PC-3 (cell line): ENCODE results near the gene HTR1D.

Experiments used
- CTCF ChIP-seq: fragments of 300-600 bp; sonication (generic); conservative IDR thresholded peaks from 2 replicates; pipeline ENCODE4 v1.5.1; 2017; ENCODE audit warnings: antibody characterized with exemption, low read depth, mild to moderate bottlenecking, low read length
- EZH2 ChIP-seq: fragments of 300-600 bp; sonication (generic); IDR thresholded peaks from one replicate; pipeline ENCODE4 v1.6.1; 2017; ENCODE audit warnings: antibody characterized with exemption, mild to moderate bottlenecking, low read length; ENCODE audit not compliant: unreplicated experiment

- no peak for TF ChIP-seq CTCF
- TF ChIP-seq EZH2 = no peak
Observed at GRCh38 chr1:23169727-23170335, 47.5 kb downstream of the HTR1D start.
